ENCODE measurements around the gene CRACR2A. TPM values are rescaled to one million over a fixed set of nuclear protein-coding genes. Genes with fewer than 3 reads are reported as not detected.

The CRACR2A gene
- total and polyA plus RNA-seq, 9 of the 15 experiments (the other 6 are each of a cell fraction or from before 2014, with no cell fraction given) = 2.1 to 15.1 (median 10.4) TPM

DNA sequence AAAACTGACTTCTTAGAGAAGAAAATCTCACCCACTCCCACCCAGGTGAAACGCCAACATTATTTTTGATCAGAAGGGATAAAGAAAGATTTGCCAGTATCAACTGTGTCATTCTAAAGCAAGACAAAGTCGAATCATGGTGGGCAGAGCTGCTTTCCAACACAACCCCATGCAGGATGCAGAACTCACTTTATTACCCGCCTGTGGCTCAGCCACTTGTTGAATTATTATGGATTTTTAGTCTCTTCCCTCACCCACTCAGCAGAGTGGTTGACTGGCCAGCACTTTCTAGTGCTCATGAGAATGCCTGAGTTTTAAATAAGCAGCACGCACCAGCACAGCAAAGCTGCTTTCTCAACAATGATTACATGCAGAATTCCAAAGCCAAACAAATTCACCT, 32.1 kb downstream of the CRACR2A start:
- no peaks in the 10 kb centered on the region for H3K9me3 ChIP-seq (replicated peaks; ENCODE audit: control insufficient read depth, insufficient read depth, low read depth, low read length)
- intact Hi-C loops (cut with micrococcal nuclease) = no loop called here
- H3K9ac ChIP-seq (ENCODE audit: insufficient read depth in 1 of 2, low read depth in 2 of 2, low read length in 2 of 2) = no peak overlapping the region
- DNase-seq (ENCODE audit: extremely low read depth in 1 of 4, low spot score in 3 of 4) (no peak), ATAC-seq (no peak), FAIRE-seq (no peak)
- no peaks in the 10 kb centered on the region for H3K79me2 ChIP-seq (ENCODE audit: control insufficient read depth, insufficient read depth, low read length)
- H4K20me1 ChIP-seq (replicated peaks; ENCODE audit: control insufficient read depth, insufficient read depth, low read length) = no peaks in the 10 kb centered on the region
- peaks cover 12% of the 10 kb centered on the region; the same call in 2 of the 3 replicates for H3K36me3 ChIP-seq (ENCODE audit: control insufficient read depth, insufficient read depth, low read length)
- H3K9me1 ChIP-seq (ENCODE audit: control insufficient read depth, insufficient read depth, low read length) = no peaks in the 10 kb centered on the region
- no peak overlapping the region for H3K4me2 ChIP-seq (ENCODE audit: insufficient read depth, low read length)
- no peaks in the 10 kb centered on the region for H3K27me3 ChIP-seq (ENCODE audit: control insufficient read depth in 2 of 2, insufficient read depth in 2 of 2, low read length in 2 of 2)
- no peak overlapping the region for H2AFZ ChIP-seq (ENCODE audit: low read depth, low read length)
- H3K4me3 ChIP-seq = no peak overlapping the region
- WGBS (ENCODE audit: insufficient coverage, low coverage, missing lambda C conversion rate) = 90% methylated on average over 4 of the region's 4 CpGs
- in situ Hi-C loops (cut with MboI) = no loop called here
- no peaks in the 10 kb centered on the region for H3K4me1 ChIP-seq (replicated peaks in 1 of 2; ENCODE audit: control insufficient read depth in 2 of 2, insufficient read depth in 2 of 2, low read length in 2 of 2)
- TF ChIP-seq HOXB6 (CRISPR knock-in tag; IDR thresholded peaks at IDR 0.05; ENCODE audit: borderline replicate concordance) (no peak), ZNF408 (CRISPR knock-in tag; IDR thresholded peaks at IDR 0.05; ENCODE audit: low read depth) (no peak), SIN3B (IDR thresholded peaks at IDR 0.05; ENCODE audit: low read depth) (no peak), ZKSCAN1 (IDR thresholded peaks at IDR 0.05; ENCODE audit: low read depth, low read length) (no peak), CCAR2 (IDR thresholded peaks at IDR 0.05; ENCODE audit: low read depth, low read length) (no peak), CEBPG (CRISPR knock-in tag; IDR thresholded peaks at IDR 0.05) (no peak), CEBPG (tag; conservative IDR thresholded peaks at IDR 0.05 in 1 of 2, IDR thresholded peaks at IDR 0.05 in 1 of 2) (no peak), HDGF (IDR thresholded peaks at IDR 0.05) (no peak)
- TF ChIP-seq, protein P1, sequence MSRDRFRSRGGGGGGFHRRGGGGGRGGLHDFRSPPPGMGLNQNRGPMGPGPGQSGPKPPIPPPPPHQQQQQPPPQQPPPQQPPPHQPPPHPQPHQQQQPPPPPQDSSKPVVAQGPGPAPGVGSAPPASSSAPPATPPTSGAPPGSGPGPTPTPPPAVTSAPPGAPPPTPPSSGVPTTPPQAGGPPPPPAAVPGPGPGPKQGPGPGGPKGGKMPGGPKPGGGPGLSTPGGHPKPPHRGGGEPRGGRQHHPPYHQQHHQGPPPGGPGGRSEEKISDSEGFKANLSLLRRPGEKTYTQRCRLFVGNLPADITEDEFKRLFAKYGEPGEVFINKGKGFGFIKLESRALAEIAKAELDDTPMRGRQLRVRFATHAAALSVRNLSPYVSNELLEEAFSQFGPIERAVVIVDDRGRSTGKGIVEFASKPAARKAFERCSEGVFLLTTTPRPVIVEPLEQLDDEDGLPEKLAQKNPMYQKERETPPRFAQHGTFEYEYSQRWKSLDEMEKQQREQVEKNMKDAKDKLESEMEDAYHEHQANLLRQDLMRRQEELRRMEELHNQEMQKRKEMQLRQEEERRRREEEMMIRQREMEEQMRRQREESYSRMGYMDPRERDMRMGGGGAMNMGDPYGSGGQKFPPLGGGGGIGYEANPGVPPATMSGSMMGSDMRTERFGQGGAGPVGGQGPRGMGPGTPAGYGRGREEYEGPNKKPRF (IDR thresholded peaks at IDR 0.05; ENCODE audit: low read depth, low read length) = no peak
- TF ChIP-seq, protein P2, sequence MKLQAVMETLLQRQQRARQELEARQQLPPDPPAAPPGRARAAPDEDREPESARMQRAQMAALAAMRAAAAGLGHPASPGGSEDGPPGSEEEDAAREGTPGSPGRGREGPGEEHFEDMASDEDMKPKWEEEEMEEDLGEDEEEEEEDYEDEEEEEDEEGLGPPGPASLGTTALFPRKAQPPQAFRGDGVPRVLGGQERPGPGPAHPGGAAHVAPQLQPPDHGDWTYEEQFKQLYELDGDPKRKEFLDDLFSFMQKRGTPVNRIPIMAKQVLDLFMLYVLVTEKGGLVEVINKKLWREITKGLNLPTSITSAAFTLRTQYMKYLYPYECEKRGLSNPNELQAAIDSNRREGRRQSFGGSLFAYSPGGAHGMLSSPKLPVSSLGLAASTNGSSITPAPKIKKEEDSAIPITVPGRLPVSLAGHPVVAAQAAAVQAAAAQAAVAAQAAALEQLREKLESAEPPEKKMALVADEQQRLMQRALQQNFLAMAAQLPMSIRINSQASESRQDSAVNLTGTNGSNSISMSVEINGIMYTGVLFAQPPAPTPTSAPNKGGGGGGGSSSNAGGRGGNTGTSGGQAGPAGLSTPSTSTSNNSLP (IDR thresholded peaks at IDR 0.05; ENCODE audit: borderline replicate concordance, low read depth, low read length) = no peak
- TF ChIP-seq, protein P3, sequence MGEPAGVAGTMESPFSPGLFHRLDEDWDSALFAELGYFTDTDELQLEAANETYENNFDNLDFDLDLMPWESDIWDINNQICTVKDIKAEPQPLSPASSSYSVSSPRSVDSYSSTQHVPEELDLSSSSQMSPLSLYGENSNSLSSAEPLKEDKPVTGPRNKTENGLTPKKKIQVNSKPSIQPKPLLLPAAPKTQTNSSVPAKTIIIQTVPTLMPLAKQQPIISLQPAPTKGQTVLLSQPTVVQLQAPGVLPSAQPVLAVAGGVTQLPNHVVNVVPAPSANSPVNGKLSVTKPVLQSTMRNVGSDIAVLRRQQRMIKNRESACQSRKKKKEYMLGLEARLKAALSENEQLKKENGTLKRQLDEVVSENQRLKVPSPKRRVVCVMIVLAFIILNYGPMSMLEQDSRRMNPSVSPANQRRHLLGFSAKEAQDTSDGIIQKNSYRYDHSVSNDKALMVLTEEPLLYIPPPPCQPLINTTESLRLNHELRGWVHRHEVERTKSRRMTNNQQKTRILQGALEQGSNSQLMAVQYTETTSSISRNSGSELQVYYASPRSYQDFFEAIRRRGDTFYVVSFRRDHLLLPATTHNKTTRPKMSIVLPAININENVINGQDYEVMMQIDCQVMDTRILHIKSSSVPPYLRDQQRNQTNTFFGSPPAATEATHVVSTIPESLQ (CRISPR knock-in tag; IDR thresholded peaks at IDR 0.05) = no peak
- TF ChIP-seq, protein P4, sequence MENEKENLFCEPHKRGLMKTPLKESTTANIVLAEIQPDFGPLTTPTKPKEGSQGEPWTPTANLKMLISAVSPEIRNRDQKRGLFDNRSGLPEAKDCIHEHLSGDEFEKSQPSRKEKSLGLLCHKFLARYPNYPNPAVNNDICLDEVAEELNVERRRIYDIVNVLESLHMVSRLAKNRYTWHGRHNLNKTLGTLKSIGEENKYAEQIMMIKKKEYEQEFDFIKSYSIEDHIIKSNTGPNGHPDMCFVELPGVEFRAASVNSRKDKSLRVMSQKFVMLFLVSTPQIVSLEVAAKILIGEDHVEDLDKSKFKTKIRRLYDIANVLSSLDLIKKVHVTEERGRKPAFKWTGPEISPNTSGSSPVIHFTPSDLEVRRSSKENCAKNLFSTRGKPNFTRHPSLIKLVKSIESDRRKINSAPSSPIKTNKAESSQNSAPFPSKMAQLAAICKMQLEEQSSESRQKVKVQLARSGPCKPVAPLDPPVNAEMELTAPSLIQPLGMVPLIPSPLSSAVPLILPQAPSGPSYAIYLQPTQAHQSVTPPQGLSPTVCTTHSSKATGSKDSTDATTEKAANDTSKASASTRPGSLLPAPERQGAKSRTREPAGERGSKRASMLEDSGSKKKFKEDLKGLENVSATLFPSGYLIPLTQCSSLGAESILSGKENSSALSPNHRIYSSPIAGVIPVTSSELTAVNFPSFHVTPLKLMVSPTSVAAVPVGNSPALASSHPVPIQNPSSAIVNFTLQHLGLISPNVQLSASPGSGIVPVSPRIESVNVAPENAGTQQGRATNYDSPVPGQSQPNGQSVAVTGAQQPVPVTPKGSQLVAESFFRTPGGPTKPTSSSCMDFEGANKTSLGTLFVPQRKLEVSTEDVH (IDR thresholded peaks at IDR 0.05; ENCODE audit: low read depth, partially characterized antibody) = no peak
- H3K27ac ChIP-seq (ENCODE audit: extremely low read depth, low read depth, low read length) = no peak overlapping the region
- no TSS peak for BruUV-seq (replicated peaks)
- POLR2A ChIA-PET = interaction anchor here (0.6 kb wide), 1 partner anchor 62 kb away, joined by 3 read pairs; no protein-coding TSS in a partner anchor
- CTCF ChIA-PET (ENCODE audit: low intra/inter-chr PET ratio) = no interaction called here

Measured in K562 (cell line).